ENCODE results near the gene GNL1. TPM values are rescaled to one million over a fixed set of nuclear protein-coding genes. Genes with fewer than 3 reads are reported as not detected.

Gene GNL1
- total and polyA plus RNA-seq, 9 of the 15 experiments (the other 6 are each of a cell fraction or from before 2014, with no cell fraction given): 0.73 to 112 (median 58.0) TPM

- TF ChIP-seq TEAD1 (CRISPR knock-in tag; IDR thresholded peaks at IDR 0.05): peak in 1 of 2 experiments; percentile 75; a peak in 2 of 4 replicates
- no peak for TF ChIP-seq THRB (CRISPR knock-in tag; conservative IDR thresholded peaks at IDR 0.05)
- peak; percentile 75 for TF ChIP-seq ETS1 (conservative IDR thresholded peaks at IDR 0.05; ENCODE audit: control insufficient read depth, low read depth, low read length)
- no peak for TF ChIP-seq CUX1 (CRISPR knock-in tag; IDR thresholded peaks at IDR 0.05)
- peak; percentile 91 for TF ChIP-seq SMAD1 (IDR thresholded peaks at IDR 0.05; ENCODE audit: low read depth, low read length, partially characterized antibody)
- 0 out of 2 replicates have a peak, but pooled peaks have one; percentile 35 for TF ChIP-seq PKNOX1 (IDR thresholded peaks at IDR 0.05)
- no peak for TF ChIP-seq KLF16 (IDR thresholded peaks at IDR 0.05)
- TF ChIP-seq ZNF431 (CRISPR knock-in tag; IDR thresholded peaks at IDR 0.05): peak; percentile 59
- no peak for TF ChIP-seq NR2C2 (CRISPR knock-in tag; IDR thresholded peaks at IDR 0.05)
- TF ChIP-seq NR2C2 (tag; IDR thresholded peaks at IDR 0.05): peak; percentile 80
- peak; percentile 74 for TF ChIP-seq RFX5 (IDR thresholded peaks at IDR 0.05; ENCODE audit: low read depth, low read length)
- TF ChIP-seq SLC30A9 (CRISPR knock-in tag; IDR thresholded peaks at IDR 0.05): no peak
- TF ChIP-seq POLR3A (IDR thresholded peaks at IDR 0.05; ENCODE audit: borderline replicate concordance, extremely low read depth, insufficient read depth, insufficient read length): no peak
- peak; percentile 84 for TF ChIP-seq DPF2 (IDR thresholded peaks at IDR 0.05)
- 0 out of 2 replicates have a peak, but pooled peaks have one; percentile 24 for TF ChIP-seq FOXM1 (IDR thresholded peaks at IDR 0.05; ENCODE audit: low read depth)
- TF ChIP-seq FOXM1 (CRISPR knock-in tag; IDR thresholded peaks at IDR 0.05; ENCODE audit: low read depth): no peak
- peak; percentile 7 to 57; a peak in 3 of 4 replicates for TF ChIP-seq TRIM24 (IDR thresholded peaks at IDR 0.05)
- TF ChIP-seq RBM15 (IDR thresholded peaks at IDR 0.05; ENCODE audit: insufficient read depth, low read length): no peak
- TF ChIP-seq ZNF316 (IDR thresholded peaks at IDR 0.05): no peak
- no peak for TF ChIP-seq ZNF217 (CRISPR knock-in tag; IDR thresholded peaks at IDR 0.05)
Observed at GRCh38 chr6:30515944-30516753, 40.1 kb downstream of the GNL1 start (continued).

Data from K562 (cell line).